SIG-M5 treated with dmso at 0.1 percent for 504 hours (cell line): ENCODE results near the gene ADGRL1.
"Not testable (repeated sequence)": the region's sequence is repeated elsewhere in the genome, so short reads cannot be mapped to it uniquely, and the experiment has no call there.

ENCODE experiments used
- DNase-seq: peaks from one replicate; lab custom pipeline; 2025; ENCODE audit not compliant: unreplicated experiment; lab: John Stamatoyannopoulos, UW

Gene ADGRL1

GRCh38 chr19:14195216-14195615, 10.8 kb downstream of the ADGRL1 start:
- not testable (repeated sequence) for DNase-seq

GRCh38 chr19:14189415-14189814, 16.6 kb downstream of the ADGRL1 start:
- no peak for DNase-seq

GRCh38 chr19:14188086-14188485, 17.9 kb downstream of the ADGRL1 start:
- DNase-seq = not testable (repeated sequence)

GRCh38 chr19:14187561-14187960, 18.4 kb downstream of the ADGRL1 start:
- DNase-seq = no peak

GRCh38 chr19:14186684-14187083, 19.3 kb downstream of the ADGRL1 start:
- not testable (repeated sequence) for DNase-seq

DNA sequence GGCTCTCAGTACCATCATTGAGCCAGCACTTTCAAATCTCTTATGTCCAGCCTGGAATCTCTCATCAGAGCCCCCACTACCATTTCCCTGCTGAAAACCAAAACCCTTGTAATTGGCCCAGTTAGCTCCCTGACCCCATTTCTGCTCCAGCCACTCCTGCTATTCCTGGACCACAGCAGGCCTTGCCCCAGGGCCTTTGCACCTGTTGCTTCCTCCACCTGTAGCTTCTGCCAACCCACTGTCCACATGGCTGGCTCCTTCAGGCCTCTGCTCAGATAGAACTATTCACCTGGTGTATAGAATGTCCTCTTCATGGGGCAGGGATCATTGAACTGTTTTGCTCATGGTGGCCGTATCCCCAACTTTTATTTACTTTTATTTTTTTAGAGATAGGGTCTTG, 20.3 kb downstream of the ADGRL1 start:
- not testable (repeated sequence) for DNase-seq

DNA sequence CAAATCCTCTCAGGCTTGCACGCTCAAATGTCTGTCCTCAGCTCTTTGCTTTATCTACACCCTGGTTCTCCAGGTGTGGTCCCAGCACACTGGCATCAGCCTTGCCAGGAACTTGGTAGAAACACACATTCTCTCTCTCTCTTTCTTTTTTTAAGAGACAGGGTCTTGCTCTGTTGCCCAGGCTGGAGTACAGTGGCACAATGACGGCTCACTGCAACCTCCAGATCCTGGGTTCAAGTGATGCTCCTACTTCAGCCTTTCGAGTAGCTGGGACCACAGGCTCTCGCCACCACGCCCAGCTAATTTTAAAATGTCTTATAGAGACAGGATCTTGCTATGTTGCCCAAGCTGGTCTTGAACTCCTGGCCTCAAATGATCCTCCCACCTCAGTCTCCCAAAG, 20.8 kb downstream of the ADGRL1 start:
- DNase-seq = no peak

DNA sequence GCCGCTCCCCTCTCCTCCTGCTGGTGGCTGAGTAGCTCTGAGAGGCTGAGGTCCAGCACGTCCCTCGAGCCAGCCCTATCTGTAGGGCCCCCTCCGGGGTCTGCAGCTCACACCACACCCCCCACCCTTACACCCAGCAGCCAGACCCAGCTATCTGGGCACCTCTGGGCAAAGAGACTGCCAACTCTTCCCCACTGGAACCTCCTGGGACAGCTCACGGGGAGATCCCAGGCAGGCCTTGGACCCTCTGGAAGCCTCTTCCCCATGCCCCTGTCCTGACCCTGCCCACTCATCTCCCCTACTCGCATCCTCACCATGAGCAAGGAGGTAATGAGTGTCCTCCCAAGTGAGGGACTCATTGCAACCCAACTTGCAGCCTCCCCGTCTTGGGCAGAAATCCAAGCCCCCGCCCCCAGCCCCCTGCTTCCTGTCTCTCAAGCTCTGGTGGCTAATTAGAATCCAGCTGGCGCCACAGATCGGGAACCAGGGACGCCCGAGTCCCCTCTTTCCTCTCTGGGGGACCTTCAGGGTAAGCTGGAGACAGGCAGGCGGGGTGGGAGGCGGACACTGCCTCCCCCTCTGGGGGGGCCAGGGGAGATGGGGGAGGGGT, 22.1 kb downstream of the ADGRL1 start:
- no peak for DNase-seq

GRCh38 chr19:14182476-14182875, 23.5 kb downstream of the ADGRL1 start:
- DNase-seq = no peak

GRCh38 chr19:14181906-14182305, 24.1 kb downstream of the ADGRL1 start:
- DNase-seq = no peak

GRCh38 chr19:14181199-14181598, 24.8 kb downstream of the ADGRL1 start:
- DNase-seq = not testable (repeated sequence)

- no peak for DNase-seq
Observed at GRCh38 chr19:14177496-14178074, 28.4 kb downstream of the ADGRL1 start.

DNA sequence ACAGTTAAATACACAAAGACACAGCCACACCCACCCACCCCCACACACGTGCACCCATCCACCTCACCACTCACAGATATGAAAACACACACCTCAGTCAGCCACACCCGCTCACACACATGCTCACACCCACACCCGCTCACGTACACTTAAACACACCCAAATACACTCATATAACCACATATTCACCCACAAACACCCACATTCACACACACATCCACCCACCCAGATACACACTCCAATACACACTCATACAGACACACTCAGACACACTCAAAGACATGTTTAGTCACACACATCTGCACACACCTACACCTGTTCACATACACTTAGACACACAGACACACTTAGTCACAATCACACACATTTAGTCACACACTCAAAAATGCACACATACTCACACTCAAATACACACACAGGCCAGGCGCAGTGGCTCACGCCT, 30.6 kb downstream of the ADGRL1 start:
- no peak for DNase-seq

DNA sequence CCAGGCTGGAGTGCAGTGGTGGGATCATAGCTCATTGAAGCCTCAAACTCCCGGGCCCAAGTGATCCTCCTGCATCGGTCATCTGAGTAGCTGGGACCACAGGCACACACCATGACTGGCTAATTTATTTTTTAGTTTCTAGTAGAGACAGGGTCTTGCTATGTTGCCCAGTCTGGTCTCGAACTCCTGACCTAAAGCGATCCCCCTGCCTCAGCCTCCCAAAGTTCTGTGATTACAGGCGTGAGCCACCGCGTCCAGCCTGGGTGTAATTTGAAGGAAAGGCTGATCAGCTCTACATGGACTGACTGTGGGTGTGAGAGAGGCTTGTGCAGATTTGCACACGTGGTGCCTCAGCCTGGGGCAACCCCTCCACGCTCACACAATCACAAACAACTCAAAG, 31.1 kb downstream of the ADGRL1 start:
- no peak for DNase-seq

DNA sequence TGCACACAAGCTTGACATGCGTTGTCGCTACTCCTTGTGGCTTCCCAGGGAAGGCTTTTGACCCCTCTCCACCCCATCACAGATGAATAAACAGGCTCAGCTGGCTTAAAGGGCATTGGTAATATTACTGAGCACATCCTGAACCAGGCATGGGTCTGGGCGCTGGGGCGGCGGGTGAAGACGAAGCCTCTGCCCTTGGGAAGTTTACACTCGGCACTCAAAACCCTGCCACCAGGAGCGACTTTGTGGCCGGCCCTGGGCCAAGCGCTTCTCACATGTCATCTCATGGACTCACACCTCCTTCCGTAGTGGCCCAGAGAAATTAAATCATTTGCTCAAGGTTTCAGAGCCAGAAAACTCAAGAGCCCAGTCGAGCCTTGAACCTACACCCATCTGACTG, 37.0 kb downstream of the ADGRL1 start:
- no peak for DNase-seq

DNA sequence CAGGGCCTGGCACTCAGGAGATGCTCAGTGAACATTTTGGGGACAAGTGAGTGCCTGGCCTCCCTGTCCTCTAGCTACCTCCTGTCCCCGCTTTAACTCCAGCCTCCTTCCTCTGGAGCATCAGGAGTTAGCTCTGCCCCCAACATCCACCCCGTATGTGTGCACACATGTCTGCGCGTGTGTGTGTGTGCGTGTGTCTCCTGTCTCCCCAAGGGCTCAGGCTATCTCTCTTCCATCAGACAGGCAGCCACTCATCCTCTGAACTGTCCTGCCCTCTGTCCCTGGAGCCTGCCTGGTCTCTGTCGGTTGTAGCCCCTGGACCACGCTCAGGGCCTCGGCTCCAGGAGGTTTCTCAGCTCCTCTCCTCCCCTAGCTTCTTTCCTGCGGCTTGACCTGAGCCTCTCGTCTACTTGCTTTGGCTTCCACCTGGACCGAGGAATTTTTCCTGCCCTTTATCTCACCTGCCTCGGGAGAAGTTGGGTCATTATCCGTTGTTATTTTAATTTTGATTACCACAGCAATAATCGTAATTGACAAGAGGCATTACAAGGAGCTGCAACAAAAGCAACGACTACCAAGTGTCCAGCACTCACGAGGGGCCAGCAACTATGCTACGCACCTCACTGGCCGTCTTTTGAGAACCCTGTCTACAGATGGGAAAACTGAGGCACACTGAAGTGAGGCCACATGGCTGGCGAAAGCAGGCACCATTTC, 37.6 kb downstream of the ADGRL1 start:
- no peak for DNase-seq

DNA sequence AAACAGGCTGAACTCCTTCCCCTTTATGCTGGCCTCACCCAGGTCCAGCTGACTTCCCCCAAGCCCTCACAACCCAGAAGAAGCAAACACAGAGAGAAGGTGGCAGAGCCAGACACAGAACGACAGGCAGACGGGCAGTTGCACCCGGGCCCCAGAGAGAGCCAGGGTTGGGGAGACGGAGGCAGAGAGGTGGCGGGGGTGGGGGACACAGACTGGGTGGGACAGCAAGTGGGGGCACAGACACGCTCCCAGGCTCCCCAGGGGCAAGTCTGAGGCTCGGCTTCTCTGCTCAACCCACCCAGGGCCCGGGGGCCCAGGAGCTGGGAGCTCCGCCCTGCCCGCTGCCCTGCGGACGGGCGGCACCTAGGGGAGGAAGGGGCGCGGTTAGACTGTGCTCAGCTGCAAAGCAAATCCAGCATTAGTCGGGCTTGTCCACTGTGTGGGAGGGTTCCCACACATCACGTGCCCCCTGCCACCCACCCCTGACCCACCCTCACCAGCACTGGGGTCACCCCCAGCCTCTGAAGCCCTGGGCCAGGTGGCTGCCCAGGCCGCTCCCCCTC, 38.3 kb downstream of the ADGRL1 start:
- DNase-seq = no peak

DNA sequence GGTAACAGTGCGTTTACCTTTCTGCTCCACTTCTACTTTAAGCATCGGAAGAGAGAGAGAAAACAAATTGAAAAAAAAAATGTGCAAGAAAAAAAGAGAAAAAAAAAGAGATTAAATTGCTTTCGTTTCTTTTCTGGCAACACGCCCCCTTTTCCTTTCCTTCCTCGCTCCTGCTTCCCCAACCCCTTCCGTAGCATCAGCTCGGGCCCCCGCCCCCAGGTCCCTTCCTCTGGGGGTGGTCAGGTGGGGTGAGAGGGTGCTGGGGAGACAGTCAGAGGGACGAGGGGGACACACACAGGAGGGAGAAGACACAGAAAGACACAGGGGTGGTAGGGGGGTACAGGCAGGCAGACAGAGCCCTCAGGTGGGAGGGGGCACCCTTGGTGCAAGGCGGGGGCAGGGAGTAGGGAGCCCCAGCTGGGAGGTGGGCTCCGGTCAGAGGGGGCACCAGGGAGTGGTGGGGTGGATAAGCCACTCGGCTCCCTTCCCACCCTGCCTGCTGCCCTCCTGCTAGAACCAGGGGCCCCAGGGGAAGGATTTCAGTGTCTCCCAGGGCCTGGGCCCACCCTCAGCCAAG, 38.9 kb downstream of the ADGRL1 start:
- no peak for DNase-seq

GRCh38 chr19:14165990-14166830, 39.8 kb downstream of the ADGRL1 start:
- no peak for DNase-seq

DNA sequence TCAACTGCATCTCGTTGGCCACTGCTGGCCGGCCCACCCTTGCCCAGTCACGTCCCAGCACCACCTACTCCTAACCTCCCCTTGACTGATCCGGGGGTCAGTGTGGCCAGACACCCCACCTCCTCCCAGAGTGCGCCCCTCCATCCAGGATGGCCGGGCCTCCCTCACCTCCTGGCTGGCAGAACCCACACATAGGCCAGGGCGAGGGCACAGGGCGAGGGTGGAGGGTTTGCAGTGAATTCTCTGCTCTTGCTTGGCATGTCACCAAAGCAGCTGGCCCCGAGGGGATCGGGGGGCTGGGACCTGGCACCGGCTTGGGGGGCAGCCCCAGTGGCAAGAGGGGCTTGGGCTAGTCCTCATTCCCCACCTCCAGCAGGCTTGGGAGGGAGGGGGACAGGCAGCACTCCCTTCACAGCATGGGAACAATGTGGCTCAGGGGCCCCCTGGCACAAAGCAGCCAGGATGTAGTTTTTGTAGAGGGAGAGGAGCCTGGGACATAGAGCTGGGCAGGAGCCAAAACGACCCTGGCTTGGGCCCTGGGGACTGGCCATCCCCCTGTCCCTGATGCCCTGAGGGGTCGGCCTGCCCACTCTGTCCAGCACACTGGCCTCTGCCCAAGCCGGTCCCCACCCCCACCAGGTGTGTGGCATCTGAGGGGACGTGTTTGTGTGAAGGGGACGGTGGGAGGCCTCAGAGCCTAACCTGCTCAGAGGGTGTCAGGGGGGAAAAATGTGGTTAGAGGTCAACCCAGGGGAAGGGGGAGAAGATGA, 41.1 kb downstream of the ADGRL1 start:
- no peak for DNase-seq
